C4-2B (cell line): ENCODE results near the gene ADGRD2.

Experiments used
- H3K27ac ChIP-seq: fragments of 450-650 bp; 2 replicates; pipeline ENCODE4 v1.5.1; 2017
- CTCF ChIP-seq: fragments of 450-650 bp; conservative IDR thresholded peaks from 2 replicates; pipeline ENCODE4 v1.5.1; 2017; ENCODE audit warnings: mild to moderate bottlenecking
- ZFX ChIP-seq: fragments of 450-650 bp; IDR thresholded peaks from 2 replicates; pipeline ENCODE4 v1.6.1; 2017

The ADGRD2 gene

GRCh38 chr9:124469011-124469832 is 19.0 kb downstream of the ADGRD2 start:
- no peak overlapping the region for H3K27ac ChIP-seq
- TF ChIP-seq ZFX = no peak
- no peak for TF ChIP-seq CTCF

GRCh38 chr9:124470306-124470705 is 20.1 kb downstream of the ADGRD2 start:
- H3K27ac ChIP-seq = no peak overlapping the region
- TF ChIP-seq ZFX (no peak), CTCF (no peak)

- TF ChIP-seq CTCF (no peak), ZFX (no peak)
- no peak overlapping the region for H3K27ac ChIP-seq
Measured at GRCh38 chr9:124470726-124471125, 20.5 kb downstream of the ADGRD2 start.

- no peak overlapping the region for H3K27ac ChIP-seq
- no peak for TF ChIP-seq ZFX
- TF ChIP-seq CTCF = no peak
Measured at GRCh38 chr9:124471761-124472160, 21.5 kb downstream of the ADGRD2 start.

GRCh38 chr9:124472770-124473169 is 22.5 kb downstream of the ADGRD2 start:
- H3K27ac ChIP-seq = no peak overlapping the region
- no peak for TF ChIP-seq CTCF
- TF ChIP-seq ZFX = no peak

GRCh38 chr9:124473310-124473709 is 23.1 kb downstream of the ADGRD2 start:
- H3K27ac ChIP-seq = no peak overlapping the region
- no peak for TF ChIP-seq CTCF
- no peak for TF ChIP-seq ZFX

GRCh38 chr9:124474151-124474550 is 23.9 kb downstream of the ADGRD2 start:
- TF ChIP-seq ZFX (no peak), CTCF (no peak)
- H3K27ac ChIP-seq = no peak overlapping the region
